Gastroesophageal sphincter (tissue), 4 donors: Measurements from ENCODE around the gene HAUS8. TPM values are rescaled to one million over a fixed set of nuclear protein-coding genes. Genes with fewer than 3 reads are reported as not detected.

Experiments
- ATAC-seq: fragments of 150-250 bp; one replicate; pipeline ENCODE4 v1.9.1; 2016; ENCODE audit warnings: mild to moderate bottlenecking, moderate library complexity
- H3K27ac ChIP-seq, 4 donors: fragments of 200-600 bp; sonication (generic) in 3 of 4; 1 replicate in 3 of 4; 2 replicates in 1 of 4; pipeline ENCODE4 v1.5.1; 2016 to 2019
- H3K27me3 ChIP-seq: fragments of 200-600 bp; sonication (generic); one replicate; pipeline ENCODE4 v1.5.1; 2019
- H3K36me3 ChIP-seq, 2 donors: fragments of 200-600 bp; sonication (generic); one replicate each; pipeline ENCODE4 v1.5.1; 2019; ENCODE audit warnings: control low read depth in 1 of 2
- H3K4me1 ChIP-seq, 3 donors: fragments of 200-600 bp; sonication (generic); 1 replicate in 2 of 3; 2 replicates in 1 of 3; pipeline ENCODE4 v1.5.1; 2016 to 2019; ENCODE audit warnings: control low read depth in 2 of 3
- H3K4me3 ChIP-seq, 2 donors: fragments of 200-600 bp; sonication (generic); one replicate each; pipeline ENCODE4 v1.5.1; 2019; ENCODE audit warnings: mild to moderate bottlenecking in 1 of 2, moderate library complexity in 1 of 2
- H3K9me3 ChIP-seq, 3 donors: fragments of 200-600 bp; sonication (generic); one replicate each; pipeline ENCODE4 v1.5.1; 2017 to 2019; ENCODE audit warnings: control low read depth in 2 of 3
- EP300 ChIP-seq: sonication (generic); formaldehyde crosslinking; IDR thresholded peaks from one replicate; pipeline ENCODE4 v1.6.1; 2017; ENCODE audit warnings: antibody characterized with exemption, mild to moderate bottlenecking
- POLR2A ChIP-seq, 2 donors: fragments of 450-650 bp; IDR thresholded peaks; one replicate each; pipeline ENCODE4 v1.6.1; 2017; ENCODE audit warnings: antibody characterized with exemption in 2 of 2, mild to moderate bottlenecking in 2 of 2, moderate library complexity in 1 of 2
- POLR2AphosphoS5 ChIP-seq: sonication (generic); formaldehyde crosslinking; IDR thresholded peaks from one replicate; pipeline ENCODE4 v1.6.1; 2017; ENCODE audit warnings: antibody characterized with exemption
- WGBS, 2 donors: methylation state at CpG; one replicate each; pipeline ENCODE4 v1.1.5; 2018; ENCODE audit warnings: low coverage in 1 of 2; 5-methylcytosine and 5-hydroxymethylcytosine counted together
- total RNA-seq, 4 donors: library from RNA; depleted of rRNA; stranded (reverse); fragments of >200 nt; gene quantifications; one replicate each; pipeline ENCODE4 v1.1.0, GENCODE V29; 2016
- TF ChIP-seq, protein P1 (sequence below), 4 experiments: fragments of 200-600 bp in 2 of 4; fragments of 450-650 bp in 2 of 4; sonication (generic) in 1 of 4; IDR thresholded peaks; one replicate each; pipeline ENCODE4 v1.5.1; 2017 to 2019; ENCODE audit warnings: antibody characterized with exemption in 4 of 4, mild to moderate bottlenecking in 2 of 4, moderate library complexity in 2 of 4

The HAUS8 gene
- total RNA-seq, 4 donors from 2014 or later, result 3.2 to 6.4 (median 5.5) TPM

DNA sequence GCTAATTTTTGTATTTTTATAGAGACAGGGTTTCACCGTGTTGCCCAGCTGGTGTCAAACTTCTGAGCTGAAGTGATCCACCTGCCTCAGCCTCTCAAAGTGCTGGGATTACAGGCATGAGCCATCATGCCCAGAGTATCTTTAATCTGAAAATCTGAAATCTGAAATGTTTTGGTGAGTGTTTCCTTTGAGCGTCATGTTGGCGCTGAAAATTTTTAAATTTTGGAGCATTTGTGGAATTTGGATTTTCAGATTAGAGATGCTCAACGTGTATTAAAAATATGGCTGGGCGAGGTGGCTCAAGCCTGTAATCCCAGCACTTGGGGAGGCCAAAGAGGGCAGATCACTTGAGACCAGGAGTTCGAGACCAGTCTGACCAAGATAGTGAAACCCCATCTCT is 43.5 kb downstream of the HAUS8 start:
- H3K9me3 ChIP-seq, result no peaks in the 10 kb centered on the region
- no peaks in the 10 kb centered on the region for H3K36me3 ChIP-seq
- ATAC-seq, result no peak
- H3K27me3 ChIP-seq, result peaks cover 67% of the 10 kb centered on the region
- H3K4me3 ChIP-seq, result no peak overlapping the region
- WGBS, 2 donors, result 76 to 97% methylated on average over 5 to 6 of the region's 6 CpGs
- peaks cover 0 to 6% (median 0%) of the 10 kb centered on the region in 3 donors for H3K4me1 ChIP-seq
- TF ChIP-seq EP300 (no peak), POLR2A (IDR thresholded peaks at IDR 0.05) (no peak), POLR2AphosphoS5 (no peak)
- TF ChIP-seq, protein P1, sequence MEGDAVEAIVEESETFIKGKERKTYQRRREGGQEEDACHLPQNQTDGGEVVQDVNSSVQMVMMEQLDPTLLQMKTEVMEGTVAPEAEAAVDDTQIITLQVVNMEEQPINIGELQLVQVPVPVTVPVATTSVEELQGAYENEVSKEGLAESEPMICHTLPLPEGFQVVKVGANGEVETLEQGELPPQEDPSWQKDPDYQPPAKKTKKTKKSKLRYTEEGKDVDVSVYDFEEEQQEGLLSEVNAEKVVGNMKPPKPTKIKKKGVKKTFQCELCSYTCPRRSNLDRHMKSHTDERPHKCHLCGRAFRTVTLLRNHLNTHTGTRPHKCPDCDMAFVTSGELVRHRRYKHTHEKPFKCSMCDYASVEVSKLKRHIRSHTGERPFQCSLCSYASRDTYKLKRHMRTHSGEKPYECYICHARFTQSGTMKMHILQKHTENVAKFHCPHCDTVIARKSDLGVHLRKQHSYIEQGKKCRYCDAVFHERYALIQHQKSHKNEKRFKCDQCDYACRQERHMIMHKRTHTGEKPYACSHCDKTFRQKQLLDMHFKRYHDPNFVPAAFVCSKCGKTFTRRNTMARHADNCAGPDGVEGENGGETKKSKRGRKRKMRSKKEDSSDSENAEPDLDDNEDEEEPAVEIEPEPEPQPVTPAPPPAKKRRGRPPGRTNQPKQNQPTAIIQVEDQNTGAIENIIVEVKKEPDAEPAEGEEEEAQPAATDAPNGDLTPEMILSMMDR (IDR thresholded peaks at IDR 0.05), result no peak
- no peak overlapping the region for H3K27ac ChIP-seq

DNA sequence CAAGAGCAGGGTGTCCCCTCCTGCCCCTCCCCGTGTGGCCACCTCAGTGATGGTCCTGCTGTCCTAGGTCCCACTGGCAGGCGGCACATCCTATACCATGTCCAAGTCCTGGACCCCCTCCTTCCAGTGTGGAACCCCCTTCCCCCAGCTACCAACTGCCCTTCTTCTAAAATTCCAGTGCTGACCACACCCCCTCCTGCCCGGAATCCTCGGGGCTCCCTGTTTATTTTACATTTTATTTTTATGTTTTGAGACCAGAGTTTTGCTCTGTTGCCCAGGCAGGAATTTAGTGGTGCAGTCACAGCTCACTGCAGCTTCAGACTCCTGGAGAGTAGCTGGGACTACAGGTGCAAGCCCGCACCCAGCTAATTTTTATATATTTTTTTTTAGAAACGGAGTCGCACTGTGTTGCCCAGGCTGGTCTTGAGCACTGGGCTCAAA is 47.7 kb downstream of the HAUS8 start:
- Histone ChIP-seq H3K4me3 (no peak overlapping the region), H3K36me3 (no peaks in the 10 kb centered on the region), H3K27me3 (peaks cover 73% of the 10 kb centered on the region), H3K4me1 (peaks cover 0 to 17% (median 0%) of the 10 kb centered on the region in 3 donors), H3K27ac (no peak overlapping the region), H3K9me3 (peaks cover 0 to 25% (median 0%) of the 10 kb centered on the region in 3 donors)
- ATAC-seq, result no peak
- 53 to 55% methylated on average over 7 of the region's 7 CpGs for WGBS, 2 donors
- TF ChIP-seq POLR2A (IDR thresholded peaks at IDR 0.05) (no peak), EP300 (no peak), POLR2AphosphoS5 (no peak)
- TF ChIP-seq, protein P1 (IDR thresholded peaks at IDR 0.05), result no peak

- peak within 1 kb of the TSS in 1 of 2 donors; percentile 34 for H3K4me3 ChIP-seq
- H3K27ac ChIP-seq, result no peak within 1 kb of the TSS
- no peaks in the 10 kb centered on the region for H3K36me3 ChIP-seq
- H3K4me1 ChIP-seq, result peaks cover 0 to 17% (median 0%) of the 10 kb centered on the region in 3 donors
- TF ChIP-seq, protein P1 (IDR thresholded peaks at IDR 0.05), result no peak
- TF ChIP-seq POLR2AphosphoS5 (no peak), EP300 (no peak), POLR2A (IDR thresholded peaks at IDR 0.05) (no peak)
- ATAC-seq, result peak; percentile 25
- 6 to 8% methylated on average over 3 to 5 of the region's 67 CpGs for WGBS, 2 donors
- peaks cover 0 to 31% (median 0%) of the 10 kb centered on the region in 3 donors for H3K9me3 ChIP-seq
- H3K27me3 ChIP-seq, result peaks cover 73% of the 10 kb centered on the region
These were observed 48.3 kb downstream of the HAUS8 start, which contains the start of gene CPAMD8 for GRCh38 chr19:17026706-17027534. Gene CPAMD8, minus strand, starts transcription at chr19:17026810. Its CDS starts 168 bp downstream, at chr19:17026642.

- H3K27me3 ChIP-seq, result peaks cover 71% of the 10 kb centered on the region
- 0 to 1% methylated on average over 3 to 11 of the region's 40 CpGs for WGBS, 2 donors
These were observed 49.1 kb downstream of the HAUS8 start for GRCh38 chr19:17025991-17026658.

More at GRCh38 chr19:17025991-17026658, 49.1 kb downstream of the HAUS8 start:
- Histone ChIP-seq H3K9me3 (peaks cover 0 to 31% (median 0%) of the 10 kb centered on the region in 3 donors), H3K36me3 (no peaks in the 10 kb centered on the region), H3K4me1 (peaks cover 0 to 17% (median 0%) of the 10 kb centered on the region in 3 donors), H3K27ac (no peak overlapping the region), H3K4me3 (peak overlapping the region in 1 of 2 donors; percentile 34)
- TF ChIP-seq, protein P1 (IDR thresholded peaks at IDR 0.05), result no peak
- TF ChIP-seq POLR2A (IDR thresholded peaks at IDR 0.05) (no peak), EP300 (no peak), POLR2AphosphoS5 (no peak)
- ATAC-seq, result peak; percentile 13
